ENCODE results near the gene SELENOW. TPM values are rescaled to one million over a fixed set of nuclear protein-coding genes. Genes with fewer than 3 reads are reported as not detected.

Gene SELENOW
- total and polyA plus RNA-seq, 2 of the 8 experiments (the other 6 are each of a cell fraction or from before 2014, with no cell fraction given): 371 to 588 TPM

DNA sequence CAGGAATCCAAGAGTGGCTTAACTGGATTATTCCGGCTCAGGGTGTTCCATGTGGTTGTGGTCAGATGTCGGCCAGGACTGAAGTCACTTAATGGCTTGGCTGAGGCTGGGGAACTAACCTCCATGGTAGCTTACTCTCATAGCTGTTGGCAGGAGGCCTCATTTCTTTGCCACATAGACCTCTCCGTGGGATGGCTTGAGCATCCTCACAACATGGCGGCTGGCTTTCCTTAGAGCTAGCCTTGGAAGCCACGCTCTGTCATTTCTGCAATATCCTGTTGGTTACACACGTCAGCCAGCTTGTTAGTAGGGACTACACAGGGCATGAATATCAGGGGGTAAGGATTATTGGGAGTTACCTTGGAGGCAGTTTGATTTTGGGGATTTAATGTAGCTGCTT, 48.3 kb downstream of the SELENOW start (continued):
- TF ChIP-seq CHD7 (IDR thresholded peaks at IDR 0.05; ENCODE audit: insufficient replicate concordance, low read length): no peak

All from H1 (cell line).